ENCODE results near the gene NANOG.
"Not testable (repeated sequence)": the region's sequence is repeated elsewhere in the genome, so short reads cannot be mapped to it uniquely, and the experiment has no call there.

NANOG gene

DNA sequence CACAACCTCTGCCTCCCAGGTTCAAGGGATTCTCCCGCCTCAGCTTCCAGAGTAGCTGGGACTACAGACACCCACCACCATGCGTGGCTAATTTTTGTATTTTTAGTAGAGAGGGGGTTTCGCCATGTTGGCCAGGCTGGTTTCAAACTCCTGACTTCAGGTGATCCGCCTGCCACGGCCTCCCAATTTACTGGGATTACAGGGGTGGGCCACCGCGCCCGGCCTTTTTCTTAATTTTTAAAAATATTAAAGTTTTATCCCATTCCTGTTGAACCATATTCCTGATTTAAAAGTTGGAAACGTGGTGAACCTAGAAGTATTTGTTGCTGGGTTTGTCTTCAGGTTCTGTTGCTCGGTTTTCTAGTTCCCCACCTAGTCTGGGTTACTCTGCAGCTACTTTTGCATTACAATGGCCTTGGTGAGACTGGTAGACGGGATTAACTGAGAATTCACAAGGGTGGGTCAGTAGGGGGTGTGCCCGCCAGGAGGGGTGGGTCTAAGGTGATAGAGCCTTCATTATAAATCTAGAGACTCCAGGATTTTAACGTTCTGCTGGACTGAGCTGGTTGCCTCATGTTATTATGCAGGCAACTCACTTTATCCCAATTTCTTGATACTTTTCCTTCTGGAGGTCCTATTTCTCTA is at the start of gene NANOG:
TSS of gene NANOG (plus strand) at position 519 of the 645 bp plus-strand sequence. CDS start 213 bp downstream, outside the sequence.
- not testable (repeated sequence) for DNase-seq

DNA sequence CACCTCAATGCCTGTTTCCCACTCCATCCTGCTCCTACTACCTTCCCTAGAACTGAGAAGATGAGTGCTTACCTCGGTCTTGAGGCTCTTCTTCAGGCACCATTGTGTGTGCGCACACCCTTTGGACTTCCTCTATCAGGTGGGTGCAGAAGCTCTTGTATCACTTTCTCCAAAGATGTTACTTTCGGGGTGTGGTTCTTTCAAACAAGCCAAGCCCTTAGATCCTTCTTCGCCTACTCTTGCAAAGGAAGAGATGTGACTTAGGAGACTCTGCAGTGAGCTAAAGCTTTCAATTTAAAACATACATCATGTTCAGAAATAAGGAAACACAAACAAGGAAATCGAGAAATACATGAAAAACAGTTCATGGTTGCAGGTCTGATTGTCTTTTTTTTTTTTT is 42.0 kb upstream of the NANOG start, which contains the start of gene CLEC4C:
TSS of gene CLEC4C (minus strand) at position 130 of the 400 bp plus-strand sequence. CDS start at position 103, 27 bp downstream.
- DNase-seq: no peak

DNA sequence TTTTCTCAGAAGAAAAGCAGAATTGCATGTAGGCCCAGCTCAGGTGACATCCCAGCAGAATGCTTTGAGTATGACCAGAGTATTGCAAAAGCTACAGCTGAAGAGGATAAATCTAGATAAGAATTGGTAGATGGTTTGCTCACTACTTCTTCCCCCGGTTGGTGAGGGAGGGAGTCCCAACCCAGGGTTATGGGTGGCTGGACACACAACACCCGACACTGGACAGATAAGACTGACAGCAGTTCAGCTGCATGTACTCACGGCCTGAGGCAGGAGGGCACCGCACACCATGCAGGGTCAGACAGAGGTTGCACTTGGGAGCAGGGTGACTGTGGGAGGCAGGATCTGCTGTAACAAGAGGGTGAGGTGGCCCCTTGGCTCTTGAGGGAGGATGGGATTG is 40.4 kb upstream of the NANOG start:
- no peak for DNase-seq

DNA sequence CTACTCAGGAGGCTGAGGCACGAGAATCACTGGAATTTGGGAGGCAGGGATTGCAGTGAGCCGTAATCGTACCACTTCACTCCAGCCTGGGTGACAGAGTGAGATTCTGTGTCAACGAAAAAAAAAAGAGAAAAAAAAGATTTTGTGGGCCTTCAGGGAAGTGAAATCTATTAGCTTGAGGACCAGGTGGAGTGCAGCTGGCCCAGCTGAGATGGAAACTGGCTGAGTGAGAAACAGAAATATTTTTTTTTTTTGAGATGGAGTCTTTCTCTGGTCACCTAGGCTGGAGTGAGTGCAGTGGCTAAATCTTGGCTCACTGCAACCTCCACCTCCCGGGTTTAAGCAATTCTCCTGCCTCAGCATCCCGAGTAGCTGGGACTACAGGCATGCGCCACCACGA is 39.8 kb upstream of the NANOG start:
- DNase-seq: no peak

DNA sequence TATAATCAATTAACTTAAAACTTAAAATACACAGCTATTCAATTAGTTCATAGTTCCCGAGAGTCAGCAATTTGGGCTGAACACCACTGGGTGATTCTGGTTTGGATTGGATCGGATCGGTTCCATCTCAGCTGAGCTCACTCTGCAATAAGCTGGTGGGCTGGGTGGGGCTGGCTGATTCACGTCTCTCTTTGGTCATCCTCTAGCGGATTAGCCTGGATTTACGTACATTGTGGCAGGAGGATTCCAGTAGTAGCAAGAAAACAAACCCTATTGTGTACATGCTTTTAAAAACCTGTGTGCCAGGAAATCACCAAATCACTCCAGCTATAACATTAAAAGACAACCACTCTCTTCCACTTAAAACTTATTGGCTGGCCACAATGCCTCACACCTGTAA is 38.9 kb upstream of the NANOG start:
- no peak for DNase-seq

DNA sequence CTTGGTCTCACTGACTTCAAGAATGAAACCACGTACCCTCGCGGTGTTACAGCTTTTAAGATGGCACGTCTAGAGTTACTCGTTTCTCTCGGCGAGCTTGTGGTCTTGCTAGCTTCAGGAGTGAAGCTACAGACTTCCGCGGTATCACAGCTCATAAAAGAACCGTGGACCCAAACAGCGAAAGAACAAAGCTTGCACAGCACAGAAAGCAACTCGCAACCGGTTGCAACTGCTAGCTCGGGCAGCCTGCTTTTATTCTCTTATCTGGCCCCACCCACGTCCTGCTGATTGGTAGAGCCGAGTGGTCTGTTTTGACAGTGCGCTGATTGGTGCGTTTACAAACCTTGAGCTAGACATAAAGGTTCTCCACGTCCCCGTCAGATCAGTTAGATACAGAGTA is 37.8 kb upstream of the NANOG start:
- DNase-seq: no peak

DNA sequence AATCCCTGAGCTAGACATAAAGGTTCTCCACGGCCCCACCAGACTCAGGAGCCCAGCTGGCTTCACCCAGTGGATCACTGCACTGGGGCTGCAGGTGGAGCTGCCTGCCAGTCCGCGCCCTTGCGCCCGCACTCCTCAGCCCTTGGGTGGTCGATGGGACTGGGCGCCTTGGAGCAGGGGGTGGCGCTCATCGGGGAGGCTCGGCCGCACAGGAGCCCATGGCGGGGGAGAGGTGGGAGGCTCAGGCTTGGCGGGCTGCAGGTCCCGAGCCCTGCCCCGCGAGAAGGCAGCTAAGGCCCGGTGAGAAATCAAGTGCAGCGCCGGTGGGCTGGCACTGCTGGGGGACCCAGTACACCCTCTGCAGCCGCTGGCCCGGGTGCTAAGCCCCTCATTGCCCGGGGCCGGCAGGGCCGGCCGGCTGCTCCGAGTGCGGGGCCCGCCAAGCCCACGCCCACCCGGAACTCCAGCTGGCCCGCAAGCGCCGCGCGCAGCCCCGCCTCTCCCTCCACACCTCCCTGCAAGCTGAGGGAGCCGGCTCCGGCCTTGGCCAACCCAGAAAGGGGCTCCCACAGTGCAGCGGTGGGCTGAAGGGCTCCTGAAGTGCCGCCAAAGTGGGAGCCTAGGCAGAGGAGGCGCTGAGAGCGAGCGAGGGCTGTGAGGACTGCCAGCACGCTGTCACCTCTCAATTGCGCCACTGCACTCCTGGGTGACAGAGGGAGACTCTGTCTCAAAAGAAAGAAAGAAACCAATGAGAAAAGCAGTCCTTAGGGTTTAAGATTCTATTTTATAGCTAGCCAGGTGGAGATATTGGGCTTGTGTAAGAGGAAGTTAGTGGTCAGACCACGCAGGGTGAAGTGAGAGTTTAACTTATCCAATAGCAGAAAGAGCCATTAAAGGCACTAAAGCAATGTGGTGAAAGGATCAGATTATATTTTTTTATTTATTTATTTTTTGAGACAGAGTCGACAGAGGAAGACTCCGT is 37.0 kb upstream of the NANOG start:
- not testable (repeated sequence) for DNase-seq

DNA sequence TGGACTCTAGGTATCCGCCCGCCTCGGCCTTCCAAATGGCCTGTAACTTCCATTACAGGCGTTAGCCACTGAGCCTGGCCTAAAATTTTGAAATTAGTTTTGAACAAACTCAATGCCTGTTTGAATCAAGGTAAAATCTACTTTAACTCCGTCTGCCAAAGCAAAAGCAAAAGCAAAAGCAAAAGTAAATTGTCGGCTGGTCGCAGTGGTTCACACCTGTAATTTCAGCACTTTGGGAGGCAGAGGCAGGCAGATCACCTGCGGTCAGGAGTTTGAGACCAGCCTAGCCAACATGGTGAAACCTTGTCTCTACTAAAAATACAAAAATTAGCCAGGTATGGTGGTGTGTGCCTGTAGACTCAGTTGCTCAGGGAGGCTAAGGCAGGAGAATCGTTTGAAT is 33.5 kb upstream of the NANOG start:
- DNase-seq: not testable (repeated sequence)

DNA sequence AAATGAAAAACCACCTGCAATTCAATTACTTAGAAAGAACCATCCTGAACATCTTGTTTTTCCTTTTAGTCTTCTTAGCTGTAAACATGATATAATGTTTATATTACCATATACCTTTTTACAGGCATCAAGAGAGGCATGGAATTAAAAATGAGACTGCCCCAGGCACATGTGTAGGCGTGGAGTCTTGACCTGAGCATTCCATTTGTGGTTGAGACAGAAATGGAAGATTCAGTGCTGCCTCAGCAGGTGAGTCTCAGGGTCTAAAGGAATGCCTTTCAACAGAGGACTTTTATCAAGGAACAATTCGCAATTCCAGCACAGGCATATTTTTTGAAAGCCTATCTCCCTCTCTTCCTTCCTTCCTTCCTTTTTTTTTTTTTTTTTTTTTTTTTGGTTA is 32.2 kb upstream of the NANOG start:
- no peak for DNase-seq

DNA sequence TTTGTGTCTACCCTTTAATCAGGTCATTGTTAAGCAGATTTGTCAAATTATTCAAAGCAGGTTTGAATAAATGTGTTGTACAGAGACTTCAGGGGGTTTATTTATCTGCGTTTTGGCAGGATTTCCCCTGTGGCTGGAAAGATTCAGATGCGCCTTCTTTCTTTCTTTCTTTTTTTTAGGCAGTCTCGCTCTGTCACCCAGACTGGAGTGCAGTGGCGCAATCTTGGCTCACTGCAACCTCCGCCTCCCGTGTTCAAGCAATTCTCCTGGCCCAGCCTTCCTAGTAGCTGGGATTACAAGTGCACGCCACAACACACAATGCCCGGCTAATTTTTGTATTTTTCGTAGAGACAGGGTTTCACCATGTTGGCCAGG is 30.4 kb upstream of the NANOG start:
- DNase-seq: no peak

DNA sequence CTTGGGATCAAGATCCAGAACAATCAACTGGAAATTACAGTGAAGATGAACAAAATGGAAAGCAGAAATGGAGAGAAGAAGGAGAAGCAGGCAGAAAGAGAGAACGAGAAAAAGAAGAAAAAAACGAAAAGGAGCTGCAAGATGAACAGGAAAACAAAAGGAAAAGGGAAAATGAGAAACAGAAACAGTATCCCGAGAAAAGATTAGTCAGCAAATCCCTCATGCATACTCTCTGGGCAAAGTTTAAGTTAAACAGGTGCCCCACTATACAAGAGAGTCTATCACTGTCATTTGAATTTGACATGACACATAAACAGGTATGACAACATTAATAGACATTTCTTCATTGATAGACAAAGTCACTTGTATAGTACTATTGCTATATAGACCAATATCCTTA is 19.2 kb upstream of the NANOG start:
- no peak for DNase-seq

DNA sequence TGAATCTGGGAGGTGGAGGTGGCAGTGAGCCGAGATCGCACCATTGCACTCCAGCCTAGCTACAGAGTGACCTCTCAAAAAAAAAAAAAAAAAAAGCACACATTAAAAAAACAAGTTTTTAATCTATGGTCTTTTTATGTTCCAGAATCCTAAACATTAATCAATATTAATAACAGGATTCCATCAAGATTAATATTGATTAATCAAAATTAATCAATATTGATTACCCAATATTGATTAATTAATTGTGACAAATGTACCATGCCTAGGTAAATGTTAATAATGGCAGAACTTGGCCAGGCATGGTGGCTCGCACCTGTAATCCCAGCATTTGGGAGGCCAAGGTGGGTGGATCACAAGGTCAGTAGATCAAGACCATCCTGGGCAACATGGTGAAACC is 7.9 kb upstream of the NANOG start:
- no peak for DNase-seq

DNA sequence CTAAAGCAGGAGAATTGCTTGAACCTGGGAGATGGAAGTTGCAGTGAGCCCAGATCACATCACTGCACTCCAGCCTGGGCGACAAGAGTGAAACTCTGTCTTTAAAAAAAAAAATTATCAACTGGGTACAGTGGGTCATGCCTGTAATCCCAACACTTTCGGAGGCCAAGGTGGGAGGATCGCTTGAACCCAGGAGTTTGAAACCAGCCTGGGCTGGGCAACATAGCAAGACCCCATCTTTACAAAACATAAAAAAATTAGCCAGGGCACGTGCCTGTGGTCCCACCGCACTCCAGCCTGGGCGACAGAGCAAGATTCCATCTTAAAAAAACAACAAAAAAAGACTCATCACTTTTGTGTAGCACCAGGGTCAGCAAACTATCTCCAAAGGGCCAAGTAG is 7.1 kb upstream of the NANOG start:
- no peak for DNase-seq

DNA sequence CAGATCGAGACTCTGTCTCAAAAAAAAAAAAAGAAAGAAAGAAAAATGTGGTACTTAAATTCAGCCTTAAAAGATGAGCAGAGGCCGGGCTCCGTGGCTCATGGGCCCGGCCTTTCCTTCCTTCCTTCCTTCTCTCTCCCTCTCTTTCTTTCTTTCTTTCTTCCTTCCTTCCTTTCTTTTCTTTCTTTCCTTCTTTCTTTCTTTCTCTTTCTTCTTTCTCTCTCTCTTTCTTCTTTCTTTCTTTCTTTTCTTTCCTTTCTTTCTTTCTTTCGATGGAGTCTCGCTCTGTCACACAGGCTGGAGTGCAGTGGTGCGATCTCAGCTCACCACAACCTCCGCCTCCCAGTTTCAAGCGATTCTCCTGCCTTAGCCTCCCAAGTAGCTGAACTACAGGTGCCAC is 5.8 kb upstream of the NANOG start:
- DNase-seq: not testable (repeated sequence)

DNA sequence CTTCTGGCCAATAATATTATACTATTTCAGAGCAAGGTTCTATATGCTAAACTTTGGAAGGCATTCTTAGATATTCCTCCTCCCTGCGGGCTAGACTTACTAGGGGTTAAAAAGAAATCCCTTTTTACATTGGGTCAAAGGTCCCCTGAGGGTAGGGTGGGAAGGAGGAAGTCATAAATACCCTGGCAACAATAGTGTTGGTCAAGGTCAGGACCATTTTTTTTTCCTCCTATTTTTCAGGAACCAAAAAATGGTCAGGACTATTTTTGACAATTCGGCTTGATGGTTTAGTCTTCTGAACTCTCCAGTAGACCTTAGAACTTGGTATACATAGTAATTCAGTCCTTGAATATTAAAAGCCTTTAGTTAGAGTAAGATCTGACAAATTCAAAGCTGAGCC is 4.5 kb upstream of the NANOG start:
- DNase-seq: no peak

DNA sequence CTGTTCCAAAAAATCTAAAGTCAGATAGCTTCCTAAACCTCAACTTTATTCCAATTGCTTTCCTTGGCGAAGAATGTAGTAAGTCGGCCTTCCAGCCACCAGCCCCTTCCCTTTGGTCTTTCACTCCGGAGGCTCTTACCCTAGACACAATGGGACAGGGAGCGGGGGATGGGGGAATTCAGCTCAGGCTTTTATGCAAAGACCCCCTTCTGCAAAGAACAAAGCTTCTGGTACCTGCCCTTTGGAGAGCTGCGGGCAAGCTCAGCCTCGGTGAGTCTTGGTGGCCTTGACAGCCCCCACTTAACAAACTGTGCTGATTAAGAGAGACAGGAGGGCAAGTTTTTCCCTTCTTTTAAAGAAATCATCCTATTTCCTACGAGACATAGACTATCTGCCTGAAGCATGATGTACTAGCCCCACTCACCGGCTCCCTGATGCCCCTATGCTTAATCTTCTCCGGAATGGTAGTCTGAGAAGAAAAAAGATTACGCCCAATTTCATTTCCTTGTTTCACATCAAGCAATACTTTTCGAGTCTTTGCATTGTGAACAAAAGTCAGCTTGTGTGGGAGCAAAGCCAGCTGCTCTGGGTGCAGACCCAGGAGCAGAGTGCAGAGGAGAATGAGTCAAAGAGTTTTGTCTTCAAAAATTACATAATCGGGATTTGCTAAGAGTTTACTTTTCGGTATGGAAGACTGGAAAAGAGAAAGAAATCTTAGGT is 1.5 kb upstream of the NANOG start:
- no peak for DNase-seq

DNA sequence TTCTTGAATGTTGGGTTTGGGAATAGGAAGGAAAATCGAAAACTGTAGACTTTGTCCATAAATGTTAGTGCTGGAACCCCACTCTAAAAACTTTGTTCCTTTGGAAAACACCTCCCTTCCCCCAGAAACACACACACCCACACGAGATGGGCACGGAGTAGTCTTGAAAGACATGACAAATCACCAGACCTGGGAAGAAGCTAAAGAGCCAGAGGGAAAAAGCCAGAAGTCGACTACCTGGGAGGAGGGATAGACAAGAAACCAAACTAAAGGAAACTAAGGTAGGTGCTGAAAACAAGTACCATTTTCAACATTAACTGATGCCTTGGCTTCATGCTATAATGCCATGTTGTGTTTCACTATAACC is 925 bp upstream of the NANOG start:
- no peak for DNase-seq

DNA sequence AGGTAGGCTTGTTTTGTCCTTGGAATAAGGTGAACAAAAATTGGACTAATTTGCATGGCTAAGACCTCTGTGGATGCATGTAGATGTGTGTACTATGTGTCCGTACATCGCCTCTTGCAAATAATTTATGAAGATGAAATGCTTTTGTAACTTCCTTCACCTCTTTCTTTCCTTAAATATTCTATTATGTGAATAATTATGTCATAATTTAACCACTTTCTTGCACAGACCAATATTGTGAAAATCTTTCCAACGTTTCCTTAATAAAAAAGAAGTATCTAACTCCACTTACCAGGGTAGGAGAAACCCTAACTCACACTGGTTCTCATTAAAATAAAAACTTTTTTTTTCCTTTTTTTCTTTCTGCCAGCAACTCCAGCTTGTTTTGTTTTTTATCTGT is 4.0 kb downstream of the NANOG start:
- DNase-seq: no peak

DNA sequence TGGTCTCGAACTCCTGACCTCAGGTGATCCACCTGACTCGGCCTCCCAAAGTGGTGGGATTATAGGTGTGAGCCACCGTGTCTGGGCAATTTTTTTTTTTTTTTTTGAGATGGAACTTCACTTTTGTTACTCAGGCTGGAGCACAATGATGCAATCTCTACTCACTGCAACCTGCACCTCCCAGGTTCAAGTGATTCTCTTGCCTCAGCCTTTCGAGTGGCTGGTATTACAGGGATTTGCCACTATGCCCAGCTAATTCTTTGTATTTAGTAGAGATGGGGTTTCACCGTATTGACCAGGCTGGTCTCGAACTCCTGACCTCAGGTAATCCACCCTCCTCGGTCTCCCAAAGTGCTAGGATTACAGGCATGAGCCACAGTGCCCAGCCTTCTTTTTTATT is 8.1 kb downstream of the NANOG start:
- DNase-seq: not testable (repeated sequence)

DNA sequence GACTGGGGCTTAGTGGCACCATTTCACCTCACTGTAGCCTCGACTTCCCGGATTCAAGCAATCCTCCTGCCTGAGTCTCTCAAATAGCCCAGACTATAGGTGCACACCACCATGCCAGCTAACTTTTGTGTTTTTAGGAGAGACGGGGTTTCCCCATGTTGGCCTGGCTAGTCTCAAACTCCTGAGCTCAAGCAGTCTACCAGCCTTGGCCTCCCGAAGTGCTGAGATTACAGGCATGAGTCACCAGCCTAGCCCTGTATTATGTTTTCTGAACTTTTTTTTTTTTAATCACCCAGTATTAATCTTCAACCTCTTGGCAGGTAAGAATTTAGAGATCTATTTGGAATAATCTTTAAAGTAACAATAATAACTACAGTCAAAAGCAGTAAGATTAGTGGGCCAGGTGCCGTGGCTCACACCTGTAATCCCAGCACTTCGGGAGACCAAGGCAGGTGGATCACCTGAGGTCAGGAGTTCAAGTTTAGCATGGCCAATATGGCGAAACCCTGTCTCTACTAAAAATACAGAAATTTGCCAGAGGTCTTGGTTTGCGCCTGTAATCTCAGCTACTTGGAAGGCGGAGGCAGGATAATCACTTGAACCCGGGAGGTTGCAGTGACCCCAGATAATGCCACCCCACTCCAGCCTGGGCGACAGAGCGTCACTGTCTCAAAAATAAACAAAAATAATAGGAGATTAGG is 8.6 kb downstream of the NANOG start:
- no peak for DNase-seq

DNA sequence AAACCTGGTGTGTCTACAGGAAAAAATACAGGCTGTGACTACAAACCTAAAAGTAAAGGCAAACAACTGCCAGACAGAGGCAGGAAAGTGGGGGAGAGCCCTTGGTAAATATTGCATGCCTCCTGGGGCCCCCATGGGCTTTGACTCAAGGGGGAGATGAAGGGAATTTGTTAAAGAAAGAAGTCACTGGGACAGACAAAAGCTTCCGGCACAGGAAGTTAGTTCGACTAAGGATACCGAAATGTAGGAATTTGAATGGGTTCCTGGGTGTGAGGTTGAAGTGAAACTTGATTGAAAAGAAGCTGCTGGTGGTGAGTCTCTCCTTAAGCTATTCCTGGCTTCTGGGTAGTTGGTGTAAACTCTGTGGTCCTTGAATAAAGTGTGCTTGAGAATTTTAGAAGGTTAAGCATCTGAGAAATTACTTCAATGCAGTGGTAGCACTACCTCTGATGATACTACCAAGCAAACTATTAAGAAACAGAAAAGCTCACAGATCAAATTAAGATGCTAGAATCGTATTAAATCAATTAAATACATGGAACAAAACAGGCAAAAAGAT is 9.6 kb downstream of the NANOG start:
- DNase-seq: not testable (repeated sequence)

DNA sequence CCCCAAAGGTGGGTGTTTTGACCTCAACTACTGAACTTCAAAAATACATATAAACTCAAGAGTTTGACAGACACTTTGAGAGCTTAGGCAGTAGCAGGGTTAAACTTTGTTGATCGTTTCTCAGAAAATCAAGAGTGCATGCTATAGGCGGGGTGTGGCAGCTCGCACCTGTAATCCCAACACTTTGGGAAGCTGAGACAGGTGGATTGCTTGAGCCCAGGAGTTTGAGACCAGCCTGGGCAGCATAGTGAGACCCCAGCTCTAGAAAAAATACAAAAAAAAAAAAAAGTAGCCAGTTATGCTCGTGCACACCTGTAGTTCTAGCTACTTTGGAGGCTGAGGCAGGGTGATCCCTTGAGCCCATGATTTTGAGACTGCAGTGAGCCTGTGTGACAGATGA is 12.3 kb downstream of the NANOG start:
- DNase-seq: no peak

DNA sequence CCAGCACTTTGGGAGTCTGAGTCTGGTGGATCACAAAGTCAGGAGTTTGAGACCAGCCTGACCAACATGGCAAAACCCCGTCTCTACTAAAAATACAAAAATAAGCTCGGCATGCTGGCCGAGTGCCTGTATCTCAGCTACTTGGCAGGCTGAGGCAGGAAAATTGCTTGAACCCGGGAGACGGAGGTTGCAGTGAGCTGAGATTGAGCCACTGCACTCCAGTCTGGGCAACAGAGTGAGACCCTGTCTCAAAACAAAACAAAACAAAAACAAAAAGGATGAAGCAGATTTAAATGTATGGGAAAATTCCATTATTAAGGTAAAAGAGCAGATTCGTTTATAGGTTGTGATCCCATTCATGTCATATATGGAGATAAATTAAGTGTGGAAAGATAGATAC is 17.1 kb downstream of the NANOG start:
- not testable (repeated sequence) for DNase-seq
